Activated T-helper 1 cell treated with anti-CD3 and anti-CD28 coated beads, Interleukin-12 subunit alpha, Interleukin-12 subunit beta, Interleukin-2, Interleukin-4 antibody, amounts not matched to agents 30 ng/mL and 10 ng/mL and 1 ng/mL, durations not matched to agents 14 hours and 24 hours and 36 hours (primary cell): ENCODE data around the gene ASPA. TPM values are rescaled to one million over a fixed set of nuclear protein-coding genes. Genes with fewer than 3 reads are reported as not detected.
"Not testable (repeated sequence)": the region's sequence is repeated elsewhere in the genome, so short reads cannot be mapped to it uniquely, and the experiment has no call there.

Source experiments
- DNase-seq: peaks from one replicate; pipeline ENCODE4 v3.0.0; 2021; ENCODE audit warnings: low spot score
- H3K27ac Mint-ChIP-seq: one replicate; pipeline ENCODE4 v1.8.0; 2021; ENCODE audit warnings: mild to moderate bottlenecking, mixed read lengths
- H3K27me3 Mint-ChIP-seq: one replicate; pipeline ENCODE4 v1.8.0; 2022; ENCODE audit warnings: mild to moderate bottlenecking, moderate library complexity, mixed read lengths; ENCODE audit not compliant: insufficient read depth
- H3K36me3 Mint-ChIP-seq: one replicate; pipeline ENCODE4 v1.8.0; 2021; ENCODE audit warnings: low read depth, mixed read lengths
- H3K4me1 Mint-ChIP-seq: one replicate; pipeline ENCODE4 v1.8.0; 2021; ENCODE audit warnings: low read depth, mixed read lengths
- H3K4me3 Mint-ChIP-seq: one replicate; pipeline ENCODE4 v1.8.0; 2021; ENCODE audit warnings: mild to moderate bottlenecking, moderate library complexity, mixed read lengths
- H3K9me3 Mint-ChIP-seq: one replicate; pipeline ENCODE4 v1.8.0; 2021; ENCODE audit warnings: mixed read lengths
- intact Hi-C: fragments of 100-400 bp; cut with micrococcal nuclease; formaldehyde crosslinking; loops from one replicate; pipeline ENCODE4 v1.15.1; 2024
- total RNA-seq: library from RNA; stranded (reverse); gene quantifications from 2 replicates; pipeline ENCODE4 v1.2.3, GENCODE V29; 2022

Gene ASPA
- total RNA-seq, 1 donor from 2014 or later = not detected

- no peak for DNase-seq
- intact Hi-C loops = no loop called here
- Mint-ChIP-seq H3K4me3 (no peak overlapping the region), H3K27me3 (peaks cover 4% of the 10 kb centered on the region), H3K9me3 (no peaks in the 10 kb centered on the region), H3K36me3 (no peaks in the 10 kb centered on the region), H3K27ac (no peak overlapping the region), H3K4me1 (no peaks in the 10 kb centered on the region)
Measured at GRCh38 chr17:3512505-3513171, 36.8 kb downstream of the ASPA start.

DNA sequence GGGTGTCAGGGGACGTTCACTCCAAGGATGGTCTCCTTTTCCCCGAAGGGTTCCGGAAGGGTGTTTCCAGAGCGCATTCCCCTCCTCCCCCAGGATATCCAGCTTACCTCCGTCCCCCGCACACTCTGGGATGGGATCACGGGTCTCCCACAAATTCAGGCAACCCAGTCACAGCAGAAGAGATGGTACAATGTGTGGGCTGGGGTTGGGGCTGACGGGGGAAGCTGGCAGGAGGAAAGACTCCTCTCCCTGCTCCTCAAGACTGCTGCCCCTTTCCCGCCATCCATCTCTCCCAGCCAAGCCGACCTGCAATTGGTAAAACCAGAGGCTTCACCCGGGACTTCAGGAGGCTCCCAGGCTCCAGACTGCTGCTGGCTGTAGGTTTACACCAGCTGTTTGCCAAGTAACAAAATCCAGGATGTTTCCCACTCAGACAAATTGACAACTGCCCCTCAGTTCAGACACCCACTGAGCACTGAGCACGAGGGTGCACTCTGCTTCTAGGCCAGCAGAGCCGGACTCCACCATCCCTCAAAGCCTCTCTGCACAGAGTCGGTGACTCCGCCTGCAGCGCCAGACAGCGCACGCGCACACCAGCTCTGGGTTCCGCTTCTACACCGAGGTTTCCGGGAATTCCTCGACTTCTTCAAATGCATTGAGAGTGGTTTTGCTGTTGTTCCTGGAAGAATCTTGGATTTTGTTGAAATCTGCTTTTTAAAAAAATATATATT, 37.7 kb downstream of the ASPA start:
- Mint-ChIP-seq H3K27ac (no peak overlapping the region), H3K4me1 (no peaks in the 10 kb centered on the region), H3K9me3 (no peaks in the 10 kb centered on the region), H3K27me3 (peaks cover 4% of the 10 kb centered on the region), H3K36me3 (no peaks in the 10 kb centered on the region), H3K4me3 (no peak overlapping the region)
- DNase-seq = no peak
- intact Hi-C loops = no loop called here

GRCh38 chr17:3514167-3514566, 38.4 kb downstream of the ASPA start:
- H3K27me3 Mint-ChIP-seq, intact Hi-C loops: not testable (repeated sequence)

DNA sequence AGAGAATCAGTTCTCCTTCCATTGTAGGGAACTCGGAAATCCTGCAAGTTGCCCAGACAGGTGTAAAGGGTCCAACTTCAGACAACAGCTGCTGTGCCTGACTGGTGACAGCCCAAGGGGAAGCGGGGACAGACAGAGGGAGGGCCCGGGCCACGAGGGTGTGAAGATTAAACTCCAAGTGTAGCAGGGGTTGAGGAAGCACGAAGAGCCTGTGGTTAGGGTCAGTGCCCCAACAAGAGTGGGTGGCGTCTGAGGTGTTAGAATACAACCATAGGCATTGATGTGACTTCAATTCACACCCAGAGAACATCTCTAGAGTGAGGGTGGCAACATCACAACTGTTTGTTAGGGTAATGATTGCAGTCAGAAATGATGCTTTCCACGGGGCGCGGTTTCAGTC, 39.1 kb downstream of the ASPA start:
- H3K4me3 Mint-ChIP-seq = no peak overlapping the region
- intact Hi-C loops = no loop called here

More at GRCh38 chr17:3514167-3514566, 38.4 kb downstream of the ASPA start:
- not testable (repeated sequence) for H3K4me1 Mint-ChIP-seq, H3K4me3 Mint-ChIP-seq, H3K9me3 Mint-ChIP-seq, H3K27ac Mint-ChIP-seq, DNase-seq, H3K36me3 Mint-ChIP-seq

DNA sequence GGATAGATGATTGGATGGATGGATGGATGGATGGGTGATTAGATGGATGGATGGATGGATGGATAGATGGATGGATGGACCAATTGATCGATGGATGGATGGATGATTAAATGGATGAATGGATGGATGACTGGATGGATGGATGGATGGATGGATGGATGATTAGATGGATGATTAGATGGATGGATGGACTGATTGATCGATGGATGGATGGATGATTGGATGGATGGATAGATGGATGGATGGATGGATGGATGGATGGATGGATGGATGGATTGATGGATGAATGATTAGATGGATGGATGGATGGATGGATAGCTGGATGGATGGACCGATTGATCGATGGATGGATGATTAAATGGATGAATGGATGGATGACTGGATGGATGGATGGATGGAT, 43.7 kb downstream of the ASPA start:
- H3K36me3 Mint-ChIP-seq, H3K27ac Mint-ChIP-seq, H3K4me1 Mint-ChIP-seq, H3K9me3 Mint-ChIP-seq, DNase-seq, H3K27me3 Mint-ChIP-seq, H3K4me3 Mint-ChIP-seq, intact Hi-C loops: not testable (repeated sequence)

More for the DNA sequence above, 39.1 kb downstream of the ASPA start:
- no peaks in the 10 kb centered on the region for H3K36me3 Mint-ChIP-seq
- no peaks in the 10 kb centered on the region for H3K4me1 Mint-ChIP-seq
- H3K27ac Mint-ChIP-seq = no peak overlapping the region
- peaks cover 1% of the 10 kb centered on the region for H3K27me3 Mint-ChIP-seq
- no peaks in the 10 kb centered on the region for H3K9me3 Mint-ChIP-seq
- no peak for DNase-seq

- intact Hi-C loops = no loop called here
- Mint-ChIP-seq H3K36me3 (no peaks in the 10 kb centered on the region), H3K9me3 (no peaks in the 10 kb centered on the region), H3K4me3 (no peak overlapping the region), H3K27me3 (no peaks in the 10 kb centered on the region), H3K27ac (no peak overlapping the region), H3K4me1 (no peaks in the 10 kb centered on the region)
- DNase-seq = no peak
Measured at GRCh38 chr17:3524024-3524423, 48.2 kb downstream of the ASPA start.

GRCh38 chr17:3526491-3526890, 50.7 kb downstream of the ASPA start:
- Mint-ChIP-seq H3K36me3 (no peaks in the 10 kb centered on the region), H3K27ac (no peak overlapping the region), H3K27me3 (no peaks in the 10 kb centered on the region), H3K4me1 (no peaks in the 10 kb centered on the region), H3K9me3 (no peaks in the 10 kb centered on the region), H3K4me3 (no peak overlapping the region)
- intact Hi-C loops = no loop called here
- DNase-seq = no peak

DNA sequence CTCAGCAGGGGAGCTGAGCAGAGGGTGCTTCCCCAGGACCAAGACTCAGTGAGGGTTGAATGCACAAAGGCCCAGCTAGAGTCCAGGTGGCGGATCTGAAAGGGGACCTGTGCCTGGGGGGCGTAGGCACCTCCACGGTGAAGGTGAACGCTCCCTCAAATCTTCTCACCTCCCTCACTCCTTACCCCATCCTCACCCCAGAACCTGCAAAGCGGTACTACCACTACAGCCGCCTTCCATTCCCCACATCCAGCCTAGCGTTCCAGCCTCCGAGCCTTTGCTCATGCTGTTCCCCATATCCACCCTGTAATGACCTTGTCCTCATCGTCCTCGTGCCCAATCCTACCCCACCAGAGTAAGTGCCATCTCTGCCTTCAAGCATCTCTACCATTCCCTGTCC, 51.2 kb downstream of the ASPA start:
- intact Hi-C loops = no loop called here
- no peaks in the 10 kb centered on the region for H3K36me3 Mint-ChIP-seq
- no peaks in the 10 kb centered on the region for H3K4me1 Mint-ChIP-seq
- no peaks in the 10 kb centered on the region for H3K27me3 Mint-ChIP-seq
- no peaks in the 10 kb centered on the region for H3K9me3 Mint-ChIP-seq
- H3K4me3 Mint-ChIP-seq = no peak overlapping the region
- H3K27ac Mint-ChIP-seq = no peak overlapping the region
- DNase-seq = no peak

- intact Hi-C loops = no loop called here
- no peaks in the 10 kb centered on the region for H3K27me3 Mint-ChIP-seq
- H3K4me1 Mint-ChIP-seq = no peaks in the 10 kb centered on the region
- no peaks in the 10 kb centered on the region for H3K9me3 Mint-ChIP-seq
- no peak for DNase-seq
- no peaks in the 10 kb centered on the region for H3K36me3 Mint-ChIP-seq
- H3K27ac Mint-ChIP-seq = no peak overlapping the region
- no peak overlapping the region for H3K4me3 Mint-ChIP-seq
Measured at GRCh38 chr17:3527468-3527867, 51.7 kb downstream of the ASPA start.

DNA sequence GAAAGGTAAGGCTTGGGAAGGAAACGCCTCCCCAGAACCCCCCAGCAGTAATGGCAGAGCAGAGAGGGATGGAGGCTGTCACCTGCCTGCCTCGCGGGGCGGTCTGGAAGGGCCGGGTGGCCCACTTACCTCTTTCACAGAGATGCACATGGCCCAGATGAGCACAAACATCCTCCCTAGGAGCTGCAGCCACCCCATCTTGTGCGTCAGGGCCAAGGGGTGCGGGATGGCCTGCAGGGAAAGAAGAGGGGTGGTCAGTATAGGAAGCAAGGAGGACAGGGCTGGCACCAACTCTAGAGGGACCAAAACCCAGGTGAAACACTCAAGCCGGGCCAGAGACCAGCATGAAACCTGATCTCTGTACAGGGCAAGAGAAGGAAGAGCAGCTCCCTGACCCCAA, 52.1 kb downstream of the ASPA start:
- no peak for DNase-seq
- no peaks in the 10 kb centered on the region for H3K27me3 Mint-ChIP-seq
- intact Hi-C loops = no loop called here

DNA sequence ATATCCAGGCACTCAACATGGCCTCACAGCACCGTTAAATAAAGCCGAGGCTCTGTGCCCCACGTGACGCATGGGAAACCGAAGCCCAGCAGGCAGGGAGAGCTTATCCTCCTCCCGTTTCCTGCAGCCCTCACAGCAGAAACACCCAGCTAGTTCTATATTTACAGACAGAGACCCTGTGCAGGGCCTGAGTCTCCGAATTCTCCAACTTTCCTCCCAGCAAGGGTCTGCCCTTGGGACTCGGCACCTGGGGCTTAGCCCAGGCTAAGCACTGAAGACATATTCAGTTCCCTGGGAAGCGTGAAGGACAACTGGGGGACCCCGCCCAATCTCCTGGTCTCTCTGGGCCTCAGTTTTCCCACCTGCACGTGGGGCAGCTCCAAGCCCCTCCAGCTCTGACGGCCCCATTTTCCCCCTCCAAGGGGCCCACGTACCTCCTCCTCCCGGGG, 52.6 kb downstream of the ASPA start:
- Mint-ChIP-seq H3K9me3 (no peaks in the 10 kb centered on the region), H3K36me3 (no peaks in the 10 kb centered on the region), H3K27ac (no peak overlapping the region), H3K4me1 (no peaks in the 10 kb centered on the region), H3K27me3 (no peaks in the 10 kb centered on the region), H3K4me3 (no peak overlapping the region)
- intact Hi-C loops = no loop called here
- no peak for DNase-seq

More for the DNA sequence above, 52.1 kb downstream of the ASPA start:
- Mint-ChIP-seq H3K4me3 (no peak overlapping the region), H3K9me3 (no peaks in the 10 kb centered on the region), H3K27ac (no peak overlapping the region), H3K36me3 (no peaks in the 10 kb centered on the region), H3K4me1 (no peaks in the 10 kb centered on the region)

DNA sequence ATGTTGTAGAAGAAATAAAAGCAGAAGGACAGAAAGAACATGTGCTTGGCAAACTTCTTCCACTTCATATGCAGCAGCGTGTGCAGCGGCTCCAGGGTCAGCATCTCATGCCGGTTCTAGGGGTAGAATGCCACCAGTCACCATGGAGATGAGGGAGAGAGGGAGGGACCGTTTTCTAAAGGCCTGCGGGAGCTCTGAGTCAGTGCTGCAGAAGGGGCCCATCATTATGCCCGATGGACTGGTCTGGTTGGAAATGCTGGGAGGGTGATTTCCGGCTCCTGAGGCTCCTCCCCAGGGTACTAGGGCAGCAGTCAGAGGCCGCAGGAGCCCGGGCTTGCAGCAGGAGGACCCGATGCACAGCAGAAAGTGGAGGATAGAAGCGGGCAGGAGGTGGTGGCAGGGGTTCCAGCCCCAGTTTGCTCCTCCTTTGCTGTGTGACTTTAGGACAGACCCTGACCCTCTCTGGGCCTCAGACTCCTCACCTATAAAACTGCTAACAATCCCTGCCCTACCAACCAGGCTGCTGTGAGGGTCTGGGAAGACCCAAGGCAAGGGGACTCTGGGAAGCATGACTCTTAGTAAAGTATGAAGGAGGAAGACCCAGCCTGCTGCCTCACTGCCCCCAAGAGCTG, 53.2 kb downstream of the ASPA start:
- Mint-ChIP-seq H3K27ac (no peak overlapping the region), H3K27me3 (peaks cover 3% of the 10 kb centered on the region), H3K4me1 (no peaks in the 10 kb centered on the region), H3K36me3 (no peaks in the 10 kb centered on the region), H3K9me3 (no peaks in the 10 kb centered on the region), H3K4me3 (no peak overlapping the region)
- no peak for DNase-seq
- intact Hi-C loops = no loop called here
